ENCODE results near the gene PIEZO2.

DNA sequence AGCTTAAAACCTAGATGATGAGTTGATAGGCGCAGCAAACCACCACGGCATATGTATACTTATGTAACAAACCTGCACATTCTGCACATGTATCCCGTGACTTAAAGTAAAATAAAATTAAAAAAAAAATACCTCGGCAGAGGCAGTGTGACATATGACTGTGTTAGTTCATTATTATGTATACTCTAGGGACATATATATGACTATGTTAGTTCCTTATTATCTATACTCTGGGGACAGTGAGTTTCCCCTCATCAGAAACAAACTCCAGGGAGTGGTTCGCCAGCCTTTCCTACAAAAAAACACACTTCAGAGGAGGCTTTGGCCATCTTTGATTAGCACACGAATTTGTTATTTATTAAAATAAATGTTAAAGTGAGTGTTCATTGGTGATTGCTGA, 209.5 kb downstream of the PIEZO2 start:
- TF ChIP-seq, protein P1, sequence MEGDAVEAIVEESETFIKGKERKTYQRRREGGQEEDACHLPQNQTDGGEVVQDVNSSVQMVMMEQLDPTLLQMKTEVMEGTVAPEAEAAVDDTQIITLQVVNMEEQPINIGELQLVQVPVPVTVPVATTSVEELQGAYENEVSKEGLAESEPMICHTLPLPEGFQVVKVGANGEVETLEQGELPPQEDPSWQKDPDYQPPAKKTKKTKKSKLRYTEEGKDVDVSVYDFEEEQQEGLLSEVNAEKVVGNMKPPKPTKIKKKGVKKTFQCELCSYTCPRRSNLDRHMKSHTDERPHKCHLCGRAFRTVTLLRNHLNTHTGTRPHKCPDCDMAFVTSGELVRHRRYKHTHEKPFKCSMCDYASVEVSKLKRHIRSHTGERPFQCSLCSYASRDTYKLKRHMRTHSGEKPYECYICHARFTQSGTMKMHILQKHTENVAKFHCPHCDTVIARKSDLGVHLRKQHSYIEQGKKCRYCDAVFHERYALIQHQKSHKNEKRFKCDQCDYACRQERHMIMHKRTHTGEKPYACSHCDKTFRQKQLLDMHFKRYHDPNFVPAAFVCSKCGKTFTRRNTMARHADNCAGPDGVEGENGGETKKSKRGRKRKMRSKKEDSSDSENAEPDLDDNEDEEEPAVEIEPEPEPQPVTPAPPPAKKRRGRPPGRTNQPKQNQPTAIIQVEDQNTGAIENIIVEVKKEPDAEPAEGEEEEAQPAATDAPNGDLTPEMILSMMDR (IDR thresholded peaks at IDR 0.05; ENCODE audit: insufficient read depth, low read depth, low read length), result no peak
- no peak for TF ChIP-seq EZH2 (IDR thresholded peaks at IDR 0.05; ENCODE audit: insufficient read depth, low read length)
